BLaER1 treated with 17β-estradiol and CSF1 and Interleukin-3, amounts not matched to agents 10 nM and 100 nM (cell line): ENCODE results near the gene SH3RF2.
"Not testable (repeated sequence)": the region's sequence is repeated elsewhere in the genome, so short reads cannot be mapped to it uniquely, and the experiment has no call there.

Source experiments
- H3K27ac ChIP-seq, 11 experiments: shearing (Covaris generic); formaldehyde crosslinking; 2 replicates each; pipeline ENCODE4 v1.8.1; 2022
- H3K27me3 ChIP-seq, 11 experiments: shearing (Covaris generic); formaldehyde crosslinking; 2 replicates each; pipeline ENCODE4 v1.8.1; 2022
- H3K36me3 ChIP-seq, 11 experiments: shearing (Covaris generic); formaldehyde crosslinking; 2 replicates each; pipeline ENCODE4 v1.8.1; 2022
- H3K4me1 ChIP-seq, 10 experiments: shearing (Covaris generic); formaldehyde crosslinking; 2 replicates each; pipeline ENCODE4 v1.8.1; 2022
- H3K4me2 ChIP-seq, 11 experiments: shearing (Covaris generic); formaldehyde crosslinking; 2 replicates each; pipeline ENCODE4 v1.8.1; 2022
- H3K4me3 ChIP-seq, 10 experiments: shearing (Covaris generic); formaldehyde crosslinking; 2 replicates each; pipeline ENCODE4 v1.8.1; 2022
- H3K9ac ChIP-seq, 11 experiments: shearing (Covaris generic); formaldehyde crosslinking; 2 replicates each; pipeline ENCODE4 v1.8.1; 2022
- H3K9me3 ChIP-seq, 11 experiments: shearing (Covaris generic); formaldehyde crosslinking; replicated peaks in 1 of 11; 2 replicates each; pipeline ENCODE4 v1.8.1; 2022
- H4K20me1 ChIP-seq, 11 experiments: shearing (Covaris generic); formaldehyde crosslinking; 2 replicates each; pipeline ENCODE4 v1.8.1; 2022
- Cebpa-rat ChIP-seq, 11 experiments: shearing (Covaris generic); IDR thresholded peaks; 2 replicates each; pipeline ENCODE4 v1.8.1; 2022

SH3RF2 gene

DNA sequence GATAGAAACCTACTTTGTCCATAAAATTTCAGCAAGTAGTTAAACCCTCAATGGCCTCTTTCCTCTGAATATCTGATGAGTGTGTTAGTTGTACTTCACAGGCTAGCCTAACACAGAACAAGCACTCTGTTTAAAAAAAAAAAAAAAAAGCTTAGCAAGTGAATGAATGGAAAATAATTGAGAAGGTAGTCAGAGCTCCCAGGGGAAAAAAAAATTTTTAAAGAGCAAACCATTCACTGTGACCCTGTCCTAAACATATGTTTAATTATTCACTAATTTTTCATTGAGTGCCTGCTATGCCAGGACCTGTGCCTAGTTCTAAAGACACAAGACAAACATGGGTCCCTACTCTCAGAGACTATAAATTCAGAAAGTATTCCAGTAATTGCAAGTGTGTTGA, 69.3 kb downstream of the SH3RF2 start:
- Histone ChIP-seq H3K27ac (no peak overlapping the region), H3K4me1 (peaks cover 0 to 21% (median 10%) of the 10 kb centered on the region in 10 experiments; a peak in 11 of 20 replicates), H3K36me3 (no peaks in the 10 kb centered on the region), H3K9me3 (peaks cover 0 to 10% (median 0%) of the 10 kb centered on the region in 11 experiments; a peak in 4 of 22 replicates), H3K4me2 (peak overlapping the region in 2 of 11 experiments; percentile 15 to 53; a peak in 2 of 22 replicates), H4K20me1 (no peaks in the 10 kb centered on the region), H3K4me3 (no peak overlapping the region), H3K9ac (no peak overlapping the region), H3K27me3 (no peaks in the 10 kb centered on the region)
- no peak for TF ChIP-seq Cebpa-rat (IDR thresholded peaks at IDR 0.05)

DNA sequence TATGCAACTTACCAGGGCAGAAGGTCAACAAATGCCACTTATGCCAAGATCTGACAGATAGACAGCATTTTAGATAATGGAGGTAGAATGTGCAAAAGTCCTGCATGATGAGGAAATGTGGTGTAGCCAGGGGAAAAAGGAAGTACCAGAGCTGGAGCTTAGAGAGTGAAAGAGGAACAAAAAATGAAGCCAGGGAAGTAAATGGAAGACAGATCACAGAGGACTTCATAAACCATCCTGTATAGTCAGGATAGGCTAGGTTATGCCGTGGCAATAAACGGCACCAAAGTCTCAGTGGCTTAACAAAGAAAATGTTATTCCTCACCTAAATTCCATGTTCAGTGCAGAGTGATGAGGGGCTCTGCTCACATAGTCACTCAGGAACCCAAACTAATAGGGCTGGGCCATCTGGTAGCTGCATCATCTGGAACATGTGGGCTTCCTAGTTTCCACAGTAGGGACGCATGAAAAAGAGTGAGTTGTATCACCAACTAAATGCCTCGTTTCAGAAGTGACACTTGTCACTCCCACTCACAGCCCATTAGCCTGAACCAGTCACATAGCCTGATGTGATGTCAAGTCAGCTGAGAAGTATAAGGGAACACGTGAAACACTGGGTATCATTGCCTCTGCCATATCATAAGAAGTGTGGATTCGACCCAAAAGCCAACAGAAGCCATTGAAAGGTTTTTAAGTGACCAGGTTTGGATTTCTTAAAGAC, 70.3 kb downstream of the SH3RF2 start:
- no peak for TF ChIP-seq Cebpa-rat (IDR thresholded peaks at IDR 0.05)
- Histone ChIP-seq H3K9me3 (peaks cover 0 to 14% (median 0%) of the 10 kb centered on the region in 11 experiments; a peak in 4 of 22 replicates), H3K36me3 (no peaks in the 10 kb centered on the region), H3K4me3 (no peak overlapping the region), H4K20me1 (no peaks in the 10 kb centered on the region), H3K4me1 (peaks cover 0 to 21% (median 10%) of the 10 kb centered on the region in 10 experiments; a peak in 11 of 20 replicates), H3K27ac (no peak overlapping the region), H3K27me3 (no peaks in the 10 kb centered on the region), H3K4me2 (peak overlapping the region in 7 of 11 experiments; percentile 15 to 53 (median 23); a peak in 12 of 22 replicates), H3K9ac (no peak overlapping the region)

DNA sequence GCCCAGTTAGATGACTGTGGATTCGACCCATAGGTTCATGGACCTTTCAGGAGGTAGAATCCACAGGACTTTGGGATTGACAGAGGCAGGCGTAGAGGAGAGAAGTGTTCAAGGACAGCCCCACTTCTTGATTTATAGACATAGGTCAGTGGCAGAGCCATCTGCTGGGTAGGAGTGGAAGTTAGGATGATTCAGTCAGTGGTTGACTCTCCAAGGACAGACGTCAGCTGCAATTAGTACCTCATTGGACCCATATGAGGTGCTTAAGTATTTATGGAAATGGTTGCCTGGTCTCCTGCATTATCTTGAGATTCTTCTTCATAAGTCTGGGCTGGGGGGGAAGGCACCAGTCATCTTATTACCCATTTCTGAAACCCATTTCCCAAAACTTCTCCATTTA, 70.9 kb downstream of the SH3RF2 start:
- Histone ChIP-seq H3K4me3 (no peak overlapping the region), H3K27me3 (no peaks in the 10 kb centered on the region), H3K9ac (no peak overlapping the region), H3K27ac (no peak overlapping the region), H3K4me1 (peaks cover 0 to 21% (median 10%) of the 10 kb centered on the region in 10 experiments; a peak in 11 of 20 replicates), H3K9me3 (peaks cover 0 to 10% (median 0%) of the 10 kb centered on the region in 11 experiments; a peak in 3 of 22 replicates), H3K36me3 (no peaks in the 10 kb centered on the region), H3K4me2 (peak overlapping the region in 4 of 11 experiments; percentile 16 to 53 (median 34); a peak in 4 of 22 replicates), H4K20me1 (no peaks in the 10 kb centered on the region)
- TF ChIP-seq Cebpa-rat (IDR thresholded peaks at IDR 0.05): no peak

DNA sequence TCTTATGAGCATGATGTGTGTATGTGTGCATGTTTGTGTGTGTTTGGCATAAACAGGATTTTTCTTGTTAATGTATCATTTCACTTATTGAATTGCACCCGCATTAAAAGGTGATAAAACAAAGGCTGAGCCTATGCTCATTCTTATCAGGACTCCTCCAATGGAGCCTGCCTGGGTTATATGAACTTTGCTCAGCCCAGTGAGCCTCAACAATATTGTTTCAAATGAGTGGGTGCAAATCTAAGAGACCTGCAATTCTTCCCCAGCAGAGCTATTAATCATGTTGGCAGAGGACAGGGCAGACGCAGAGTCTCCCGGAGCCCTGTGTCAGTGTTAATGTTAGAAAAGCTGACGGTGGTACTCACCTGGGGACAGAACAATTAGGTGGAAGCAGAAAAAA, 71.6 kb downstream of the SH3RF2 start:
- no peaks in the 10 kb centered on the region for H3K27me3 ChIP-seq
- no peak overlapping the region for H3K4me2 ChIP-seq
- H3K9me3 ChIP-seq: peaks cover 0 to 5% (median 0%) of the 10 kb centered on the region in 11 experiments; a peak in 2 of 22 replicates
- H3K36me3 ChIP-seq: no peaks in the 10 kb centered on the region
- no peak for TF ChIP-seq Cebpa-rat (IDR thresholded peaks at IDR 0.05)
- H3K4me3 ChIP-seq: no peak overlapping the region
- no peak overlapping the region for H3K27ac ChIP-seq
- no peak overlapping the region for H3K9ac ChIP-seq
- H3K4me1 ChIP-seq: peaks cover 0 to 21% (median 10%) of the 10 kb centered on the region in 10 experiments; a peak in 11 of 20 replicates
- no peaks in the 10 kb centered on the region for H4K20me1 ChIP-seq

DNA sequence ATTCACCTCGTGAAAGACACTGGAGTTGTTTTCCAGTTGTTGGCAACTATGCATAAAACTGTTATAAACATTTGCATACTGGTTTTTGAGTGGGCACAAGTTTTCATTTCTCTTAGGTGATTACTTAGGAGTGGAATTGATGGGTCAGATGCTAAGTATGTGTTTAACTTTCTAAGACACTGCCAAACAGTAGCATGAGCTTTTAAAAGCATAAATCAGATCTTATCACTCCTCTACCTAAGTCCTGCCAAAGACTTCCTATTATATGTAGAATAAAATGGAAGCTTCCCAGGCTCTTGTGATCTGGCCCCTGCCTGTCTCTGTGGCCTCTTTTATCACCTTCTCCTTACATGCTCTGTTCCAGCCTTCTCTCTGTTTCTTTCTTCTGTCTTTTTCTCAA, 72.6 kb downstream of the SH3RF2 start:
- H3K4me3 ChIP-seq: no peak overlapping the region

DNA sequence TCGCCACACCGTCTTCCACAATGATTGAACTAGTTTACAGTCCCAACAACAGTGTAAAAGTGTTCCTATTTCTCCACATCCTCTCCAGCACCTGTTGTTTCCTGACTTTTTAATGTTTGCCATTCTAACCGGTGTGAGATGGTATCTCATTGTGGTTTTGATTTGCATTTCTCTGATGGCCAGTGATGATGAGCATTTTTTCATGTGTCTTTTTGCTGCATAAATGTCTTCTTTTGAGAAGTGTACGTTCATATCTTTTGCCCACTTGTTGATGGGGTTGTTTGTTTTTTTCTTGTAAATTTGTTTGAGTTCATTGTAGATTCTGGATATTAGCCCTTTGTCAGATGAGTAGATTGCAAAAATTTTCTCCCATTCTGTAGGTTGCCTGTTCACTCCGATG, 74.1 kb downstream of the SH3RF2 start:
- H3K4me1 ChIP-seq: peaks cover 0 to 21% (median 10%) of the 10 kb centered on the region in 10 experiments; a peak in 11 of 20 replicates
- not testable (repeated sequence) for H3K27ac ChIP-seq, H4K20me1 ChIP-seq

More for the DNA sequence above, 72.6 kb downstream of the SH3RF2 start:
- no peaks in the 10 kb centered on the region for H3K27me3 ChIP-seq
- H3K27ac ChIP-seq: no peak overlapping the region
- no peak overlapping the region for H3K9ac ChIP-seq
- no peaks in the 10 kb centered on the region for H4K20me1 ChIP-seq
- H3K36me3 ChIP-seq: no peaks in the 10 kb centered on the region
- H3K4me1 ChIP-seq: peaks cover 0 to 21% (median 10%) of the 10 kb centered on the region in 10 experiments; a peak in 11 of 20 replicates
- no peak overlapping the region for H3K4me2 ChIP-seq
- no peak for TF ChIP-seq Cebpa-rat (IDR thresholded peaks at IDR 0.05)
- peaks cover 0 to 5% (median 0%) of the 10 kb centered on the region in 11 experiments; a peak in 2 of 22 replicates for H3K9me3 ChIP-seq

DNA sequence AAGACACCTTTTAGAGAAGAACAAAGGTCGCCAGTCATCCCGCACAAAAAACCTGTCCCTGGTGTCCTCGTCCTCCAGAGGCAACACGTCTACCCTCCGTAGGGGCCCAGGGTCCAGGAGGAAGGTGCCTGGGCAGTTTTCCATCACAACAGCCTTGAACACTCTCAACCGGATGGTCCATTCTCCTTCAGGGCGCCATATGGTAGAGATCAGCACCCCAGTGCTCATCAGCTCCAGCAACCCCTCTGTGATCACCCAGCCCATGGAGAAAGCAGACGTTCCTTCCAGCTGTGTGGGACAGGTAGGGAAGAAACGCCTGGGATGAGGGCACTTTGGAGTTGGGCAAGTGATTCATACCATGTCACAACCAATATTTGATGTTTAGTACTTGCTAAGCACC, 77.4 kb downstream of the SH3RF2 start:
- no peak for TF ChIP-seq Cebpa-rat (IDR thresholded peaks at IDR 0.05)
- no peak overlapping the region for H3K4me2 ChIP-seq
- no peaks in the 10 kb centered on the region for H3K27me3 ChIP-seq
- H3K27ac ChIP-seq: no peak overlapping the region
- H3K36me3 ChIP-seq: no peaks in the 10 kb centered on the region
- no peak overlapping the region for H3K4me3 ChIP-seq
- H3K9ac ChIP-seq: no peak overlapping the region
- peaks cover 0 to 5% (median 0%) of the 10 kb centered on the region in 11 experiments; a peak in 2 of 22 replicates for H3K9me3 ChIP-seq
- peaks cover 8 to 17% (median 12%) of the 10 kb centered on the region in 10 experiments for H3K4me1 ChIP-seq
- no peaks in the 10 kb centered on the region for H4K20me1 ChIP-seq

More for the DNA sequence above, 74.1 kb downstream of the SH3RF2 start:
- H3K27me3 ChIP-seq, H3K9ac ChIP-seq, H3K4me3 ChIP-seq, H3K9me3 ChIP-seq, H3K36me3 ChIP-seq, H3K4me2 ChIP-seq: not testable (repeated sequence)

DNA sequence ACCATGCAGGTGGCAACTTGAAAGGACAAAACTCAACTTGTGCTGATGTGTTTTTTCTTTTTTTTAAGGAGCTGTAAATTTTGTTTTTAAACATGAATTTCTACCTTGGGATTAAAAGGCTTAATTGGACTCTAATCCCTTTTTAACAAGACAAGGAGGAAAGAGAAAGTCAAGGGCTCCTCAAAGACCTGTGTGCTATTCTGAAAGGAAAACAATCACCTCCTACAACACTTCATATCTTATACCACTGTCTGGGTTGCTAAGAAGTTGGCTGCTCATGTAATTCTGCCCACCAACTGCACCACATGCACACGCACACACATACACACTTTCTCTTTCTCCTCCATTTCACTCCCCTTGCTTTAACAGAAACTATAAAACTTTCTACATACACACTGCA, 78.6 kb downstream of the SH3RF2 start:
- Histone ChIP-seq H3K27me3 (no peaks in the 10 kb centered on the region), H3K27ac (no peak overlapping the region), H4K20me1 (no peaks in the 10 kb centered on the region), H3K9me3 (peaks cover 0 to 4% (median 0%) of the 10 kb centered on the region in 11 experiments; a peak in 1 of 22 replicates), H3K4me3 (no peak overlapping the region), H3K36me3 (no peaks in the 10 kb centered on the region), H3K4me2 (no peak overlapping the region), H3K9ac (no peak overlapping the region), H3K4me1 (peaks cover 8 to 17% (median 12%) of the 10 kb centered on the region in 10 experiments)
- TF ChIP-seq Cebpa-rat (IDR thresholded peaks at IDR 0.05): no peak

DNA sequence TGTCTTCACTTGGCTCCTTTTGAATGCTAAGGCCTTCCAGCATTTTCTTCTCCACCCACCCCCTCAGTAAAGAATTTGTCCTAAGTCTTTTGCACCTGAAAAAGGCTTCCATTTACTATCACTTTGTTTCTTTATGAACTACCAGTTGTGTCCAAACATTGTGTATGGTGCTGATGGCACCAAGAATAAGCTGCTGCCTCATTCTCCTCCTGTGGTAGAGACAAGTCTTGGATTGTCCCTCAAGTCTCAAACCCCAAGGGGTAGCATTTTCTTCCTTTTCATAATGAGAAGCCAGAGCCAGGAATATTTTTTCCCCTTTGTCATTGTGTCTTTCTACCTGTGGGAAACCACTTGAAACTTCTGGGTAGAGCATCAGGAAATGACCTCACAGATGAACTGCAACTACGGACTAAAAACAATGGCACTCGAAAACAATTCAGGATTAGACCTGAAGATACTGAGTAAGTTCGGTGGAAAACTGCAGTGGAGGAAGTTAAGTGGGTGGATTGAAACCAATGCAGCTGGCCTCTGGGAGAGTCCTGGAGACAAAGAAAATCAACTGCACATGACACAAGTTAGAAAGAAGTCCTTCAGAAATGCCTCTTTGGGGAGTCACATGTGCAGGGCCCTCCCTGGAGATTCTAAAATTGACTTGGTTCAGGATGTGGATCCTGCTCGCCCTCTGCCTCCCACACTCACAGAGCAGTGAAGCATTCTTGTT, 80.5 kb downstream of the SH3RF2 start:
- Histone ChIP-seq H3K27me3 (no peaks in the 10 kb centered on the region), H3K27ac (peak overlapping the region in 2 of 11 experiments; percentile 1 to 15; a peak in 1 of 22 replicates), H3K4me1 (peaks cover 8 to 17% (median 12%) of the 10 kb centered on the region in 10 experiments), H3K4me3 (no peak overlapping the region), H4K20me1 (no peaks in the 10 kb centered on the region), H3K9ac (no peak overlapping the region), H3K4me2 (peak overlapping the region; percentile 48 to 85 (median 62)), H3K36me3 (no peaks in the 10 kb centered on the region), H3K9me3 (no peaks in the 10 kb centered on the region; a peak in 1 of 22 replicates)
- no peak for TF ChIP-seq Cebpa-rat (IDR thresholded peaks at IDR 0.05)
